HUES6 (cell line): ENCODE measurements around the gene LTC4S.

Experiments
- H3K27ac ChIP-seq: 2 replicates; pipeline ENCODE4 v1.7.0; 2013; ENCODE audit warnings: low read depth, mild to moderate bottlenecking, low read length, inconsistent platforms
- H3K27me3 ChIP-seq: 2 replicates; pipeline ENCODE4 v1.6.1; 2013; ENCODE audit warnings: low read length; ENCODE audit not compliant: control insufficient read depth, insufficient read depth
- H3K36me3 ChIP-seq: 2 replicates; pipeline ENCODE4 v1.6.1; 2013; ENCODE audit warnings: low read length; ENCODE audit not compliant: control insufficient read depth, insufficient read depth
- H3K4me1 ChIP-seq: 2 replicates; pipeline ENCODE4 v1.6.1; 2013; ENCODE audit warnings: low read length; ENCODE audit not compliant: control insufficient read depth, insufficient read depth
- H3K4me3 ChIP-seq: 2 replicates; pipeline ENCODE4 v1.5.1; 2013; ENCODE audit warnings: low read depth, low read length
- H3K9ac ChIP-seq: one replicate; pipeline ENCODE4 v1.6.1; 2013; ENCODE audit warnings: mild to moderate bottlenecking, low read length
- H3K9me3 ChIP-seq: 2 replicates; pipeline ENCODE4 v1.6.1; 2013; ENCODE audit warnings: low read depth, low read length; ENCODE audit not compliant: control insufficient read depth, insufficient read depth

LTC4S gene

DNA sequence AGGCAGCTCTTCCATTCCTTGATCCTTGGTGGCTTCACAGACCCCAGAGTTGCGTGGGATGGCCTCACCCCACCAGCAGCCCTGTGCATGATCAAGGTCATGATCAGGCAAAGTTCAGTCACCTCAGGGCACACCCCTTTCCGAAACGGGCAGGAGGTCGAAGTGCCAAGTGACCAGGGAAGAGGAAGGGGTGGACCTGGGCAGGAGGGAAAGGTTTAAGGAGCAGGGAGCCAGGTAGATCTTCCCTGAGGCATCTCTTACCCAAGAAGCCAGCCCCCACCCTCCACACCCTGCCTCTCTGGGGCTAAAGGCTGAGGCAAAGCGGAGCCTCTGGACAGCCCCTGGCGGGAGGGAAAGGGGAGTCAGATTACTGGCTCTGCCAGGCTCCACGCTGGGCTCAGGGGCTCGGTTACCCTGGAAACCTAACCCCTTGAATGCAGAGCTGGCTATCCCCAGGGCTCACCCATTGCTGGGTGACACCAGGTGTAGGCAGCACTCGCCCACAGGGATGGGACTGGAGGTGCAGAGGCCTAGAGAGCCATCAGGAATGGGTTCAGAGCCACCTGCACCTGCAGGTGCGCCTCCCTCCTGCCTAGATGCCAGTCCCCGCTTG is 9.3 kb downstream of the LTC4S start:
- H3K27me3 ChIP-seq: no peaks in the 10 kb centered on the region
- no peak overlapping the region for H3K4me3 ChIP-seq
- no peak overlapping the region for H3K9ac ChIP-seq
- no peaks in the 10 kb centered on the region for H3K9me3 ChIP-seq
- H3K27ac ChIP-seq: no peak overlapping the region
- peaks cover 30% of the 10 kb centered on the region for H3K36me3 ChIP-seq
- H3K4me1 ChIP-seq: peaks cover 32% of the 10 kb centered on the region

DNA sequence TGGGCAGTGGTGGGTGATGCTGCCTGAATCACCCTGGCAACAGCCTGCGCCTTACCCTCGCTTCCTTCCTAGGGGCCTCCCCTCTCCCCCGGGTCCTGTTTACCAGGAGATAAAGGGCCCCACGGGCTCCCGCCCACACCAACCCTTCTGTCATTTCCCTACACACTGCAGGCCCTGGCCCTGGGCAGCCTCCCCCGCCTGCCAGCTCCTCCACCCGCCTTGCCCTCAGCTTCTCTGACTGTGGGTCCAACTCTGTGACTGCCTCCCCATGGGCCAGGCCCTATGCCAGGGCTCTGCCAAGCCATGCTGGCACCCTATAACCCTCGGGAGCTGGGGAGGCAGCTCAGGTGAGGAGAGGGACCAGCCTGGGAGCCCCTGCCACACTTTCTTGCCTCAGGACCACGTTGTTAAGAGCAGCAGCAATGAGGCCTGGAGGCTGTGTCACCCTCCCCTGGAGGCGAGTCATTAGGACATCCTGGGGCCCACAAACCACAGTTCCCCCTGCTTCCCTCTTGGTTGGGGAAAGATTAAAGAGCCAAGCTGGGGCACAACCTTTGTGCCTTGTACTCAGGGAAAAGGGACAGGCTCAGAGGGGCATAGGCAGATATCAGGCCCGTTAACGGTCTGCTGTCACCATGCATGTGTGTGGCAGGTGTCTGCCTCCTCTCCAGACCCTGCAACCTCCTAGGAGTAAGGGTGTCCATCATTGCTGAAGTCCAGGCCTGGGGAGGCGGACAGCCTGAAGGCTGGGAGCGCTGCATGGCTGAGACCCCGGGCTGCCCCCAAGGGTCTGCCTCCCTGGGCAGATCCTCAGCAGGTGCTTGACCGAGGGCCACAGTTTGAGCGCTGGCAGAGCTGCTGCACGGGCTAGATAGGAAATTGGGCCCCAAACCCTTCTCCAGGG is 10.1 kb downstream of the LTC4S start:
- H3K27ac ChIP-seq: no peak overlapping the region
- H3K4me1 ChIP-seq: peaks cover 32% of the 10 kb centered on the region
- H3K9me3 ChIP-seq: no peaks in the 10 kb centered on the region
- no peaks in the 10 kb centered on the region for H3K27me3 ChIP-seq
- H3K4me3 ChIP-seq: peak overlapping the region; percentile 8; the same call in 1 of the 2 replicates
- no peak overlapping the region for H3K9ac ChIP-seq
- H3K36me3 ChIP-seq: peaks cover 21% of the 10 kb centered on the region

DNA sequence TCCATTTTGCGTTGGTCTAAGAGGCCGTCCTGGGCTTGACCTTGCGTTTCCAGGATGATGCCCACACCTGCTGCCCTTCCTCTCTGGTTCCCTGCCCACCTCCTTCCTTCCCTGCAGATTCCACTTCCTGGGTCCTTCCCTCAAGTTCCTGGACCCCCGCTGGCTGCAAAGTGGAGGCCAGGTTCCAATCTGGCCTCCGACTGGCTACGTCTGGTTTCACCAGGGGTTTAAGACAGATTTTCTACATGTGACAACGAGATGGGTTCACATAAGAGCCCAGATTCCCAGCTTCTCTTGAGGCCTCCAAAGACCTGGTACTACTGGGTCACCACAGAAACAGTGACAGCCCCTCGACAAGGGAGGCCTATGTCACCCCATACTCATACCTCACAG is 10.8 kb downstream of the LTC4S start:
- Histone ChIP-seq H3K9me3 (no peaks in the 10 kb centered on the region), H3K36me3 (peaks cover 15% of the 10 kb centered on the region), H3K4me1 (peaks cover 32% of the 10 kb centered on the region), H3K4me3 (peak overlapping the region; percentile 87), H3K27ac (no peak overlapping the region), H3K9ac (peak overlapping the region; percentile 72), H3K27me3 (no peaks in the 10 kb centered on the region)

DNA sequence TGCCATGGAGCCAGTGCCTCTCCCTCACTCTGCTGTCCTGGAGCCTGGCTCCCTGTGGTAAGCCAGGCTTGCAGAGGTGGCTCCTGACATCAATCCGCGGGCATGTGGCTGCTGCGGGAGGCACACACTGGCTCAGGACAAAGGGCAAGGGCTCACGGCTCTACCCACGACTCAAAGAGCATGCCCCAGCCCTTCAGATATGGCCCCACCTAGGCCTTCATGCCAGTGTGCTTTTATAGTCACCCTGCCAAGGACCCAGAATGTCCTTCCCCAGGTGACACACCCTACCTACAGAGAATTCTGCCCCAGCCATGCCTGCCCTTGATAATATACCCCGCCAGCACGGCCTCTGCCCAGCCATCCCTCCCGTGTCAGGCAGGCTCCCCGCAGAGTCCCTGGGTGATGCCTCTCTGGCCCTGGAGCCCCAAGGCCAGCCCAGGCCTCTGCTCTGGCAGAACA is 11.3 kb downstream of the LTC4S start:
- Histone ChIP-seq H3K4me1 (peaks cover 32% of the 10 kb centered on the region), H3K9ac (peak overlapping the region; percentile 72), H3K27me3 (no peaks in the 10 kb centered on the region), H3K9me3 (no peaks in the 10 kb centered on the region), H3K27ac (no peak overlapping the region), H3K4me3 (peak overlapping the region; percentile 87), H3K36me3 (peaks cover 9% of the 10 kb centered on the region)

DNA sequence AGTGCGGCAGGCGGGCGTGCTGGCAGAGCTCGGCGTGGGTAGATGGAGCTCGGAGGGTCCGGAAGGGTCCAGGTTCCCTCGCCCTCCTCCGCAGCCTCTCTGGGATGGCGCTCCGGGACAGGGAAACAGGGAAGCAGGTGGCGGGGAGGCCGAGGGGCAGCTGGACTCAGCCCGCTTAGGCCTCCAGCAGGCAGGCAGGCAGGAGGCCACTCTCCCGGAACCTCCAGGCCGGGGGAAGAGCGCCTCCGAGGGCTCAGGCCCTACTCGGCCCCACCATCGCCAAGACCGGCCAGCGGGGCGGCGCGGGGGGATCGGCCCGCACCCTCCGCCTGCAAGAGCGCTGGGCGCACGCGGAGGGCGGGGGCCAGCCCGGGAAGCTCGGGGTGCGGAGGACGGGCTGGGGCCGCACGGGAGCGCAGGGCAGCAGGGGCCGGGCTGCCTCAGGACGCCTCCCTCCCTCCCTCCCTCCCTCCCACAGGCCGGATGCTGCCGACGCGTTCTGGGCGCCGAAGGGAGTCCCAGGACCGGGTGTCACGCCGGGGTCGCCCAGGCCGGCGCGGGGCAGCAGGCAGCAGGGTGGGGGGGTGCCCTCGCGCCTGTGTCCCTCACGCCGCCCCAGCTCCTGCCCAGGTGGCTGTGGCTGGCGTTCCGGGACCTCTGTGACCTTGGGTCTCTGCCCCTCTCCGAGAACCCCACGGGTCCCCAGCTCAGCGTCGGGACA is 11.9 kb downstream of the LTC4S start:
- peak overlapping the region; percentile 74; the same call in 1 of the 2 replicates for H3K27ac ChIP-seq
- H3K36me3 ChIP-seq: peaks cover 5% of the 10 kb centered on the region; the same call in 1 of the 2 replicates
- H3K9me3 ChIP-seq: no peaks in the 10 kb centered on the region
- peak overlapping the region; percentile 87 for H3K4me3 ChIP-seq
- H3K27me3 ChIP-seq: no peaks in the 10 kb centered on the region
- peaks cover 32% of the 10 kb centered on the region for H3K4me1 ChIP-seq
- peak overlapping the region; percentile 72 for H3K9ac ChIP-seq

DNA sequence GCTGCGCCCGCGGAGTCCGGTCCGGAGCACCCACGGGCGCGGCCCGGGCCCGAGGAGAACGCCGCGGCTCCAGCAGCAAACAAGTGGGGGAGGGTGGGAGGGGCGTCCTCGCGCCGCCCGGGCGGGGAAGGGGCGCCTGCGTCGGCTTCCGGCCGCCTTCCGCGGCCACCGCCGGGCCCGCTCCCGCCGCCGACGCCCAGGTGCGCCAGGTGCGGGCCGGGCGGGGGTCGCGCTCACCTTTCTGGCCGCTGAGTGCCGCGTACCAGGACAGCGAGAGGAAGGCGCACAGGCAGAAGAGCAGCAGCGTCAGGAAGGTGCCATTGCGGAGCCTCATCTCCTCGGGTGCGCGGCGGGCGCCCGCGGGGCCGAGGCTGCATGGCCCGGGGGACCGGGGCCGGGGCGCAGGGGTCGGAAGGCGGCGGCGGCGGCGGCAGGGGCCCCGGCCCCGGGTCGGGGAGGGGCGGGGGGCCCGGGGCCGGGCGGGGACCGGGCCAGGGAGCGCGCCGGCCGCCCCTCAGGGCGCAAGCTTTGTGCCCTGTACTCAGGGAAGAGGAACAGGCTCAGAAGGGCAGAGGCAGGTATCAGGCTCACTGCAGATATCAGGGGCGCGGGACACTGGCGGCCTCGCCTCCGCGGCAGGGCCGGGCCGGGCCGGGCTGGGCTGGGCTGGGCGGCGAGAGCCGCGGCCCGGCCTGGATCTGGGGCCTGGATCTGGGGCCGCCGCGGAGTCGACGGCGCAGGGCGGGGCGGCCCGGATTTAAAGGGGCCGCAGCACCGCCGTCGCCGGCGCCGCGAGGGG is 12.7 kb downstream of the LTC4S start, which contains the start of gene MGAT4B:
Gene MGAT4B, minus strand, starts transcription at position 617 of the 799 bp plus-strand sequence. Its CDS starts 283 bp downstream, at position 334.
- no peaks in the 10 kb centered on the region for H3K9me3 ChIP-seq
- no peaks in the 10 kb centered on the region for H3K36me3 ChIP-seq
- peak within 1 kb of the TSS; percentile 78 for H3K9ac ChIP-seq
- no peaks in the 10 kb centered on the region for H3K27me3 ChIP-seq
- H3K4me3 ChIP-seq: peak within 1 kb of the TSS; percentile 87
- H3K27ac ChIP-seq: peak within 1 kb of the TSS; percentile 74; the same call in 1 of the 2 replicates
- H3K4me1 ChIP-seq: peaks cover 32% of the 10 kb centered on the region

DNA sequence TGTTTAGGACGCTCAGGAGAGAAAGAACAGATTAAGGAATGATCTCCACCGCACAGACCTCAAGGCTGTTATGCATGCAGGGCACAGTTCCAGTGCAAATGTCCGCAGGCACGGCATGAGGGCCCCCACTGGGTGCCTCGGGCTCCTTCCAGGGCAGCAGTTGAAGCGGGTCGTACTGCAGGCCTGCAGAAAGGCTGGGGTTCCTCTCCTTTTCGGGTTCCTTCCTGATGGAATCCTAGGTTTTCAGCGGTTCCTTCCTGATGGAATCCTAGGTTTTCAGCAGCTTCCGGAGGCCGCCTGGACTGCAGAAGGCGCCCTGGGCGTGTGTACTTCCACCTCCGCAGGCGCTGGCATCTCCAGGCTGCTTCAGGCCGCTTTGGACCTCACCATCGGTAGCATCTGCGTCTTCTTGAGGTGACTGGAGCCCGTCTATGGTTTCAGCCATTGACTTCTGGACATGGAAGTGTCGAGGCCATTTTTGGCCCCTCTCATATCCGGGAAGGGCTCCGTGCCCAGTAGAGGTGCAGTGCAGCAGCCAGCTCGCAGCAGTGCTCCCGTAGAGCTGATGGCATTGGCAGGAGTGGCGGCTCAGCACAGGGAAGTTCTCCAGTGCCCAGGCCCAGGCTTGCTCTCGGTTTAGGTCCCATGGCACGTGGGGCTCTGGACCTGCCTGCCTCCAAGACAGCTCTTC is 18.5 kb downstream of the LTC4S start:
- no peaks in the 10 kb centered on the region for H3K27me3 ChIP-seq
- H3K4me3 ChIP-seq: no peak overlapping the region
- no peak overlapping the region for H3K9ac ChIP-seq
- H3K36me3 ChIP-seq: peaks cover 20% of the 10 kb centered on the region
- no peaks in the 10 kb centered on the region for H3K9me3 ChIP-seq
- H3K27ac ChIP-seq: no peak overlapping the region
- peaks cover 5% of the 10 kb centered on the region; the same call in 1 of the 2 replicates for H3K4me1 ChIP-seq

DNA sequence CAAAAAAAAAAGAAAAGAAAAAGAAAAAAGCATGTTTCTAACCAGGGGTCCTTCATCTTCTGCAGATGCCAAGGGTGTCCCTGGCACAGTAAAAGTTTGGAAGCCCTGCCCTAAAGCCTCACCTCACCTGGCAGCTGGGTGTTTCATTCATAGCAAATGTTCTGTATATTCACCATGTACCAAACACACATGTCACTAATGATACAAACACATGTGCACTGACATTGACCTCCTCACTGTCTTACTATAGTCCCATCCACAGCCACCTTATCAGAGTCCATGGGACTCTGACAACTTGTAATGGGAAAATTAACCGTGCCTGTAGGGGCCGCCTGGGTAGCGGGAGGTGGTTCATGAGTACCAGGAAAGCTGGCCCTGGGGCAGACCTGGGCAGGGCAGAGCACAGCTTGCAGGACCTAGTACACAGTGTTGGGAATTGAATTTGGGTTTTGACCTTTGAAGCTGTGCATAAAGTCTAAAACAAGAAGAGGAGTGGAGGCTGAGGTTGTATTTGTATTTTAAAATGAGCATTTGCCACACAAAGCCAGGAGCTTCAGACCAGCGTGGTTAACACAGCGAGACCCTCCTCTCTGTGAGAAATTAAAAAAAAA is 19.3 kb downstream of the LTC4S start:
- H3K4me1 ChIP-seq: peaks cover 7% of the 10 kb centered on the region
- H3K9me3 ChIP-seq: no peaks in the 10 kb centered on the region
- no peak overlapping the region for H3K9ac ChIP-seq
- no peaks in the 10 kb centered on the region for H3K27me3 ChIP-seq
- H3K4me3 ChIP-seq: no peak overlapping the region
- no peak overlapping the region for H3K27ac ChIP-seq
- H3K36me3 ChIP-seq: peaks cover 20% of the 10 kb centered on the region

DNA sequence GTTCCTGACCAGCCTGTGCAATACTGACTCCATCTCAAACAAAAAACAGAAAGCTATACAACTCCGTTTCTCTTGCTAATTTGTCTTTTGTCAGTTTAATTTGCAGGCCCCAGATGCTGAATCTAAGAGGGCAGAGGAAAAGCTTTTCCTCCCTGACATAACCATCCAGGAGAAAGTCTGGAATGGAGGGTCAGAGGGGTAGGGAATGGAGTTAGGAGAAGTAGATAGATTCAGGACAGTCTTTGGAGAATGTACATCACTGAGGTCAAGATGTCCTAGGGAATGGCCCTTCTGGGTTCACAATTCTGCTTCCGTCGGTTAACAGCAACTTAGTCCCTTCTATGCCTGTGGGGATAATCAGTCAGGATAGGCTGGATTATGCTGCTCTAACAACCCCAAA is 20.3 kb downstream of the LTC4S start:
- H3K36me3 ChIP-seq: peaks cover 20% of the 10 kb centered on the region
- no peak overlapping the region for H3K4me3 ChIP-seq
- H3K27ac ChIP-seq: no peak overlapping the region
- no peaks in the 10 kb centered on the region for H3K9me3 ChIP-seq
- no peaks in the 10 kb centered on the region for H3K27me3 ChIP-seq
- no peak overlapping the region for H3K9ac ChIP-seq
- peaks cover 15% of the 10 kb centered on the region for H3K4me1 ChIP-seq
